OCI-LY3 (cell line): ENCODE data around the gene ARRDC2.

Experiments
- CTCF ChIP-seq: fragments of 200-600, 300-600 bp; sonication (generic); IDR thresholded peaks from 2 replicates; pipeline ENCODE4 v1.5.1; 2014; ENCODE audit warnings: antibody characterized with exemption, low read length, low read depth
- EZH2phosphoT487 ChIP-seq: fragments of 200-600 bp; shearing (Covaris generic); IDR thresholded peaks from 2 replicates; pipeline ENCODE4 v1.6.1; 2018; ENCODE audit warnings: antibody characterized with exemption, mixed run types, low read depth

- TF ChIP-seq CTCF (no peak), EZH2phosphoT487 (no peak)
Measured at GRCh38 chr19:18020212-18021085, 12.5 kb downstream of the ARRDC2 start.
